GM12878 (cell line): ENCODE data around the gene FKTN.

Experiments
- CEBPB ChIP-seq, 2 experiments: fragments of 150-350 bp in 1 of 2; IDR thresholded peaks; 2 replicates each; pipeline ENCODE4 v1.6.1; 2012 to 2014; ENCODE audit warnings: low read depth in 2 of 2, low read length in 2 of 2, borderline replicate concordance in 1 of 2, inconsistent platforms in 1 of 2
- FOS ChIP-seq: IDR thresholded peaks from 3 replicates; pipeline ENCODE4 v1.6.1; 2011; ENCODE audit warnings: borderline replicate concordance; ENCODE audit not compliant: insufficient read length; ENCODE audit errors: extremely low read depth
- JUNB ChIP-seq: IDR thresholded peaks from 2 replicates; pipeline ENCODE4 v1.6.1; 2016; ENCODE audit warnings: antibody characterized with exemption, mild to moderate bottlenecking
- KDM1A ChIP-seq: fragments of 200-600 bp; sonication (generic); IDR thresholded peaks from 2 replicates; pipeline ENCODE4 v1.6.1; 2016; ENCODE audit warnings: borderline replicate concordance
- NFXL1 ChIP-seq: fragments of 450-650 bp; IDR thresholded peaks from 2 replicates; pipeline ENCODE4 v1.6.1; 2017; ENCODE audit warnings: antibody characterized with exemption, mild to moderate bottlenecking, borderline replicate concordance
- POLR2A ChIP-seq: IDR thresholded peaks from 2 replicates; pipeline ENCODE4 v1.6.1; 2011; ENCODE audit warnings: low read depth, mild to moderate bottlenecking, low read length
- POLR2AphosphoS2 ChIP-seq: IDR thresholded peaks from 2 replicates; pipeline ENCODE4 v1.6.1; 2011; ENCODE audit warnings: low read depth, mild to moderate bottlenecking, low read length, improper control_type of control experiment, moderate library complexity
- SIN3A ChIP-seq: IDR thresholded peaks from 2 replicates; pipeline ENCODE4 v1.6.1; 2012; ENCODE audit warnings: low read depth, low read length, improper control_type of control experiment
- SMC3 ChIP-seq: IDR thresholded peaks from 2 replicates; pipeline ENCODE4 v1.6.1; 2011; ENCODE audit warnings: low read length, improper control_type of control experiment, borderline replicate concordance
- TF ChIP-seq, protein P1 (sequence below), 3 experiments: IDR thresholded peaks in 2 of 3; conservative IDR thresholded peaks in 1 of 3; 2 replicates each; pipeline ENCODE4 v1.5.1; 2011; ENCODE audit warnings: low read depth in 3 of 3, low read length in 3 of 3, mild to moderate bottlenecking in 3 of 3, control low read depth in 2 of 3, moderate library complexity in 2 of 3, inconsistent platforms in 1 of 3, mixed read lengths in 1 of 3; ENCODE audit not compliant: control insufficient read depth in 2 of 3, insufficient read depth in 1 of 3; ENCODE audit errors: extremely low read depth in 1 of 3
- TF ChIP-seq, protein P2 (sequence below): IDR thresholded peaks from 2 replicates; pipeline ENCODE4 v1.6.1; 2012; ENCODE audit warnings: mild to moderate bottlenecking, low read depth, low read length
- TF ChIP-seq, protein P3 (sequence below): IDR thresholded peaks from 2 replicates; pipeline ENCODE4 v1.6.1; 2012; ENCODE audit warnings: low read depth, low read length, improper control_type of control experiment

DNA sequence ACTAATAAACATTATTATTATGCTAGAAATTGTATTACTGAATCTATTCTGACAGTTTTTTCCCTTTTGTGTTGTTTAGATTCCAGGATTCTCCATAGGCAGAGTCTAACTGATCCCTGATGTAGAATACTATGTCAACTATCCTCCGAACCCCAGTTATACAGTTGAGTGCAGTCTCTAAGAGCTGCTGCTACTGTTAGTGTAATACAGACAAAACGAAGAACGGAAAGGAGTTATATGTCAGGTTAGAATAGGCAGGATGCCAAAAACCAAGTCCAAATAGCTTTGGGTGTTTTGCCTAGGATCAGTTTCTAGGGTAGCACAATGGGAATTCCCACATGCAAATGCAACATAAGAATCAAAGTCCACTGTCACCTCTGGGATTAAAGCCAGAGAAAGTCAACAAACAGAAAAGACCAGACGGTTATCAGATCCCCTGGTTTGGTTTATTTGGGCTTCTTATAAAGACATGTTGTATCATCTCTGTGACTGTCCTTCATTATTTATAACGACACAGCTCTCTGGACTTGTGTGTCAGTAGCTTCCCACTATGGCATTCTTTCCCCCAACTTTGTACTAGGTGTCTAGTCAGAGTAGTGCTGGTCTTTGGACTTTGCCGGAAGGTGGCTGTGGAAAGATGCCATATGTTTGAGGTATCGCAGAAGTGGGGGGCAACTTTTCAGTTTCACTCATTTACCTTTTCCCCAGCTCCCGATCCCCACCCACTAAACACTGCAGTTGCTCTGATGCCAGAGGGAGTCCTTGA, 121.5 kb downstream of the FKTN start:
- TF ChIP-seq, protein P1, sequence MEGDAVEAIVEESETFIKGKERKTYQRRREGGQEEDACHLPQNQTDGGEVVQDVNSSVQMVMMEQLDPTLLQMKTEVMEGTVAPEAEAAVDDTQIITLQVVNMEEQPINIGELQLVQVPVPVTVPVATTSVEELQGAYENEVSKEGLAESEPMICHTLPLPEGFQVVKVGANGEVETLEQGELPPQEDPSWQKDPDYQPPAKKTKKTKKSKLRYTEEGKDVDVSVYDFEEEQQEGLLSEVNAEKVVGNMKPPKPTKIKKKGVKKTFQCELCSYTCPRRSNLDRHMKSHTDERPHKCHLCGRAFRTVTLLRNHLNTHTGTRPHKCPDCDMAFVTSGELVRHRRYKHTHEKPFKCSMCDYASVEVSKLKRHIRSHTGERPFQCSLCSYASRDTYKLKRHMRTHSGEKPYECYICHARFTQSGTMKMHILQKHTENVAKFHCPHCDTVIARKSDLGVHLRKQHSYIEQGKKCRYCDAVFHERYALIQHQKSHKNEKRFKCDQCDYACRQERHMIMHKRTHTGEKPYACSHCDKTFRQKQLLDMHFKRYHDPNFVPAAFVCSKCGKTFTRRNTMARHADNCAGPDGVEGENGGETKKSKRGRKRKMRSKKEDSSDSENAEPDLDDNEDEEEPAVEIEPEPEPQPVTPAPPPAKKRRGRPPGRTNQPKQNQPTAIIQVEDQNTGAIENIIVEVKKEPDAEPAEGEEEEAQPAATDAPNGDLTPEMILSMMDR (IDR thresholded peaks at IDR 0.05 in 2 of 3, conservative IDR thresholded peaks at IDR 0.05 in 1 of 3; ENCODE audit: control insufficient read depth in 2 of 3, extremely low read depth in 1 of 3, insufficient read depth in 1 of 3, low read depth in 3 of 3, low read length in 3 of 3): no peak
- no peak for TF ChIP-seq KDM1A
- TF ChIP-seq NFXL1: no peak
- TF ChIP-seq, protein P2, sequence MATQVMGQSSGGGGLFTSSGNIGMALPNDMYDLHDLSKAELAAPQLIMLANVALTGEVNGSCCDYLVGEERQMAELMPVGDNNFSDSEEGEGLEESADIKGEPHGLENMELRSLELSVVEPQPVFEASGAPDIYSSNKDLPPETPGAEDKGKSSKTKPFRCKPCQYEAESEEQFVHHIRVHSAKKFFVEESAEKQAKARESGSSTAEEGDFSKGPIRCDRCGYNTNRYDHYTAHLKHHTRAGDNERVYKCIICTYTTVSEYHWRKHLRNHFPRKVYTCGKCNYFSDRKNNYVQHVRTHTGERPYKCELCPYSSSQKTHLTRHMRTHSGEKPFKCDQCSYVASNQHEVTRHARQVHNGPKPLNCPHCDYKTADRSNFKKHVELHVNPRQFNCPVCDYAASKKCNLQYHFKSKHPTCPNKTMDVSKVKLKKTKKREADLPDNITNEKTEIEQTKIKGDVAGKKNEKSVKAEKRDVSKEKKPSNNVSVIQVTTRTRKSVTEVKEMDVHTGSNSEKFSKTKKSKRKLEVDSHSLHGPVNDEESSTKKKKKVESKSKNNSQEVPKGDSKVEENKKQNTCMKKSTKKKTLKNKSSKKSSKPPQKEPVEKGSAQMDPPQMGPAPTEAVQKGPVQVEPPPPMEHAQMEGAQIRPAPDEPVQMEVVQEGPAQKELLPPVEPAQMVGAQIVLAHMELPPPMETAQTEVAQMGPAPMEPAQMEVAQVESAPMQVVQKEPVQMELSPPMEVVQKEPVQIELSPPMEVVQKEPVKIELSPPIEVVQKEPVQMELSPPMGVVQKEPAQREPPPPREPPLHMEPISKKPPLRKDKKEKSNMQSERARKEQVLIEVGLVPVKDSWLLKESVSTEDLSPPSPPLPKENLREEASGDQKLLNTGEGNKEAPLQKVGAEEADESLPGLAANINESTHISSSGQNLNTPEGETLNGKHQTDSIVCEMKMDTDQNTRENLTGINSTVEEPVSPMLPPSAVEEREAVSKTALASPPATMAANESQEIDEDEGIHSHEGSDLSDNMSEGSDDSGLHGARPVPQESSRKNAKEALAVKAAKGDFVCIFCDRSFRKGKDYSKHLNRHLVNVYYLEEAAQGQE: no peak
- TF ChIP-seq FOS: no peak
- no peak for TF ChIP-seq POLR2AphosphoS2
- no peak for TF ChIP-seq SIN3A
- TF ChIP-seq, protein P3, sequence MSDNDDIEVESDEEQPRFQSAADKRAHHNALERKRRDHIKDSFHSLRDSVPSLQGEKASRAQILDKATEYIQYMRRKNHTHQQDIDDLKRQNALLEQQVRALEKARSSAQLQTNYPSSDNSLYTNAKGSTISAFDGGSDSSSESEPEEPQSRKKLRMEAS: no peak
- TF ChIP-seq JUNB: no peak
- no peak for TF ChIP-seq SMC3
- no peak for TF ChIP-seq CEBPB (IDR thresholded peaks at IDR 0.05; ENCODE audit: borderline replicate concordance in 1 of 2, low read depth in 2 of 2, low read length in 2 of 2)
- no peak for TF ChIP-seq POLR2A
